Suprapubic skin (tissue), 4 donors: ENCODE measurements around the gene NAALAD2. TPM values are rescaled to one million over a fixed set of nuclear protein-coding genes. Genes with fewer than 3 reads are reported as not detected.

Experiments
- DNase-seq, 2 donors: peaks; one replicate each; pipeline ENCODE4 v3.0.0-alpha.2; 2019; ENCODE audit warnings: low spot score in 2 of 2
- H3K27ac ChIP-seq: fragments of 200-600 bp; sonication (generic); one replicate; pipeline ENCODE4 v1.5.1; 2019
- H3K27me3 ChIP-seq: fragments of 200-600 bp; sonication (generic); one replicate; pipeline ENCODE4 v1.5.1; 2019
- H3K36me3 ChIP-seq: fragments of 200-600 bp; sonication (generic); one replicate; pipeline ENCODE4 v1.5.1; 2019
- H3K4me1 ChIP-seq: fragments of 200-600 bp; sonication (generic); one replicate; pipeline ENCODE4 v1.5.1; 2019
- H3K4me3 ChIP-seq: fragments of 200-600 bp; sonication (generic); one replicate; pipeline ENCODE4 v1.5.1; 2019; ENCODE audit warnings: mild to moderate bottlenecking
- H3K9me3 ChIP-seq: fragments of 200-600 bp; sonication (generic); one replicate; pipeline ENCODE4 v1.5.1; 2019
- CTCF ChIP-seq, 2 donors: fragments of 200-600 bp in 1 of 2; fragments of 450-650 bp in 1 of 2; sonication (generic) in 1 of 2; IDR thresholded peaks; one replicate each; pipeline ENCODE4 v1.5.1; 2016 to 2019; ENCODE audit warnings: antibody characterized with exemption in 2 of 2, mild to moderate bottlenecking in 1 of 2, moderate library complexity in 1 of 2
- EP300 ChIP-seq: sonication (generic); formaldehyde crosslinking; IDR thresholded peaks from one replicate; pipeline ENCODE4 v1.6.1; 2017; ENCODE audit warnings: antibody characterized with exemption
- POLR2A ChIP-seq, 2 donors: fragments of 450-650 bp; IDR thresholded peaks; one replicate each; pipeline ENCODE4 v1.6.1; 2017; ENCODE audit warnings: antibody characterized with exemption in 2 of 2, mild to moderate bottlenecking in 2 of 2, moderate library complexity in 2 of 2
- POLR2AphosphoS5 ChIP-seq, 3 donors: sonication (generic); formaldehyde crosslinking; IDR thresholded peaks; one replicate each; pipeline ENCODE4 v1.6.1; 2017; ENCODE audit warnings: antibody characterized with exemption in 3 of 3
- WGBS: methylation state at CpG from one replicate; pipeline ENCODE4 v1.1.5; 2018; 5-methylcytosine and 5-hydroxymethylcytosine counted together
- total RNA-seq, 4 donors: library from RNA; depleted of rRNA; stranded (reverse); fragments of >200 nt; gene quantifications; one replicate each; pipeline ENCODE4 v1.1.0, GENCODE V29; 2016

Gene NAALAD2
- total RNA-seq, 4 donors from 2014 or later, result 0.57 to 9.2 TPM; not detected in 2

- Histone ChIP-seq H3K27me3 (no peaks in the 10 kb centered on the region), H3K4me1 (no peaks in the 10 kb centered on the region), H3K4me3 (no peak overlapping the region), H3K9me3 (no peaks in the 10 kb centered on the region), H3K36me3 (peaks cover 45% of the 10 kb centered on the region), H3K27ac (no peak overlapping the region)
- DNase-seq, result no peak
- 82% methylated on average over 2 of the region's 2 CpGs for WGBS
- TF ChIP-seq CTCF (IDR thresholded peaks at IDR 0.05) (no peak), POLR2AphosphoS5 (IDR thresholded peaks at IDR 0.05) (no peak), POLR2A (IDR thresholded peaks at IDR 0.05) (no peak), EP300 (no peak)
Observed at GRCh38 chr11:90208857-90209256, 74.4 kb downstream of the NAALAD2 start.

- Histone ChIP-seq H3K27me3 (no peaks in the 10 kb centered on the region), H3K4me3 (no peak overlapping the region), H3K9me3 (no peaks in the 10 kb centered on the region), H3K4me1 (no peaks in the 10 kb centered on the region), H3K27ac (no peak overlapping the region), H3K36me3 (peaks cover 31% of the 10 kb centered on the region)
- 90% methylated on average over 3 of the region's 3 CpGs for WGBS
- no peak for DNase-seq
- no peak for TF ChIP-seq EP300
- no peak for TF ChIP-seq POLR2A (IDR thresholded peaks at IDR 0.05)
- no peak for TF ChIP-seq CTCF (IDR thresholded peaks at IDR 0.05)
- TF ChIP-seq POLR2AphosphoS5 (IDR thresholded peaks at IDR 0.05), result no peak
Observed at GRCh38 chr11:90213322-90213721, 78.9 kb downstream of the NAALAD2 start.

- H3K36me3 ChIP-seq, result peaks cover 10% of the 10 kb centered on the region
- TF ChIP-seq EP300, result no peak
- no peak for TF ChIP-seq CTCF (IDR thresholded peaks at IDR 0.05)
- TF ChIP-seq POLR2A (IDR thresholded peaks at IDR 0.05), result no peak
- TF ChIP-seq POLR2AphosphoS5 (IDR thresholded peaks at IDR 0.05), result no peak
- H3K27me3 ChIP-seq, result no peaks in the 10 kb centered on the region
- peaks cover 14% of the 10 kb centered on the region for H3K4me1 ChIP-seq
- DNase-seq, result no peak
- 70% methylated on average over 5 of the region's 5 CpGs for WGBS
- H3K4me3 ChIP-seq, result no peak overlapping the region
- no peaks in the 10 kb centered on the region for H3K9me3 ChIP-seq
- no peak overlapping the region for H3K27ac ChIP-seq
Observed at GRCh38 chr11:90216611-90217010, 82.1 kb downstream of the NAALAD2 start.

GRCh38 chr11:90218606-90219005 lies 84.1 kb downstream of the NAALAD2 start:
- TF ChIP-seq POLR2AphosphoS5 (IDR thresholded peaks at IDR 0.05), result no peak
- no peak for TF ChIP-seq EP300
- no peak for TF ChIP-seq POLR2A (IDR thresholded peaks at IDR 0.05)
- TF ChIP-seq CTCF (IDR thresholded peaks at IDR 0.05), result no peak
- Histone ChIP-seq H3K36me3 (no peaks in the 10 kb centered on the region), H3K4me1 (peaks cover 21% of the 10 kb centered on the region), H3K27me3 (no peaks in the 10 kb centered on the region), H3K4me3 (no peak overlapping the region), H3K9me3 (no peaks in the 10 kb centered on the region), H3K27ac (no peak overlapping the region)
- WGBS, result 56% methylated on average over 2 of the region's 2 CpGs
- DNase-seq, result no peak

GRCh38 chr11:90219438-90219837 lies 85.0 kb downstream of the NAALAD2 start:
- no peaks in the 10 kb centered on the region for H3K36me3 ChIP-seq
- no peak overlapping the region for H3K4me3 ChIP-seq
- no peak overlapping the region for H3K27ac ChIP-seq
- H3K4me1 ChIP-seq, result peaks cover 26% of the 10 kb centered on the region
- no peaks in the 10 kb centered on the region for H3K27me3 ChIP-seq
- DNase-seq, result no peak
- no peaks in the 10 kb centered on the region for H3K9me3 ChIP-seq
- 94% methylated on average over 6 of the region's 6 CpGs for WGBS
- TF ChIP-seq CTCF (IDR thresholded peaks at IDR 0.05) (no peak), EP300 (no peak), POLR2AphosphoS5 (IDR thresholded peaks at IDR 0.05) (no peak), POLR2A (IDR thresholded peaks at IDR 0.05) (no peak)
